BJ (cell line): ENCODE measurements around the gene ARMC3. TPM values are rescaled to one million over a fixed set of nuclear protein-coding genes. Genes with fewer than 3 reads are reported as not detected.

Experiments used
- CTCF ChIA-PET: fragments of 350-600 bp; formaldehyde crosslinking; extraction: SDS; loops from one replicate; lab custom pipeline; 2021; ENCODE audit warnings: antibody characterized with exemption, inconsistent platforms; lab: Yijun Ruan, JAX
- POLR2A ChIA-PET: fragments of 300-600 bp; sonication (Branson Sonifier 250); formaldehyde crosslinking; extraction: SDS; loops from one replicate; lab custom pipeline; 2021; ENCODE audit warnings: antibody characterized with exemption; lab: Charles Lee
- DNase-seq: peaks from one replicate; pipeline ENCODE4 v3.0.0-alpha.2; 2011; ENCODE audit warnings: low read depth
- H3K27me3 ChIP-seq: 2 replicates; pipeline ENCODE4 v1.6.0; 2011; ENCODE audit warnings: low read length; ENCODE audit not compliant: control insufficient read depth, insufficient read depth
- H3K36me3 ChIP-seq: 2 replicates; pipeline ENCODE4 v1.5.1; 2011; ENCODE audit warnings: low read length; ENCODE audit not compliant: control insufficient read depth, insufficient read depth
- H3K4me3 ChIP-seq: 2 replicates; pipeline ENCODE4 v1.5.1; 2011; ENCODE audit warnings: low read depth, mild to moderate bottlenecking, control low read depth, low read length
- polyA plus RNA-seq: library from polyadenylated mRNA; depleted of rRNA; stranded (reverse); fragments of >200 nt; gene quantifications from 2 replicates; pipeline ENCODE4 v1.2.3, GENCODE V29; 2011
- TF ChIP-seq, protein P1 (sequence below): IDR thresholded peaks from 2 replicates; pipeline ENCODE4 v1.5.1; 2011; ENCODE audit warnings: low read depth, mild to moderate bottlenecking, control low read depth, inconsistent platforms, low read length, moderate library complexity; ENCODE audit not compliant: insufficient read depth

The ARMC3 gene
- polyA plus RNA-seq, 1 experiment: not detected

DNA sequence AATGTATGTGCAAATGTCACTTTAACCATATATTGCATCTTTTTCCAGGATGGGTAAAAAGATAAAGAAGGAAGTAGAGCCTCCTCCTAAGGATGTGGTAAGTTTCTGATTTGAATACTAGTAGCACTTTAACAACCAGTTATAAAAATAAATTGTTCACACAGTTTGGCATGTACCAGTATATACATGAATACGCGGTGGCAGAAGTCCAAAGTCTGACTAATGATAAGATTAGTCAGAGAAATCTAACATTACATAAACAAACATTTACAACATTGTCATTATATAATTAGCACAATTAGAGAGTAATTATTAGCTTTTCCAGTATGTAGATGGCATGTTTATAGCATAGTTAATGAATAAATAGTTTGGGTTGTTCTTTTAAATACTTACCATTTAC lies 4.1 kb downstream of the ARMC3 start:
- no peaks in the 10 kb centered on the region for H3K36me3 ChIP-seq
- no peak overlapping the region for H3K4me3 ChIP-seq
- TF ChIP-seq, protein P1, sequence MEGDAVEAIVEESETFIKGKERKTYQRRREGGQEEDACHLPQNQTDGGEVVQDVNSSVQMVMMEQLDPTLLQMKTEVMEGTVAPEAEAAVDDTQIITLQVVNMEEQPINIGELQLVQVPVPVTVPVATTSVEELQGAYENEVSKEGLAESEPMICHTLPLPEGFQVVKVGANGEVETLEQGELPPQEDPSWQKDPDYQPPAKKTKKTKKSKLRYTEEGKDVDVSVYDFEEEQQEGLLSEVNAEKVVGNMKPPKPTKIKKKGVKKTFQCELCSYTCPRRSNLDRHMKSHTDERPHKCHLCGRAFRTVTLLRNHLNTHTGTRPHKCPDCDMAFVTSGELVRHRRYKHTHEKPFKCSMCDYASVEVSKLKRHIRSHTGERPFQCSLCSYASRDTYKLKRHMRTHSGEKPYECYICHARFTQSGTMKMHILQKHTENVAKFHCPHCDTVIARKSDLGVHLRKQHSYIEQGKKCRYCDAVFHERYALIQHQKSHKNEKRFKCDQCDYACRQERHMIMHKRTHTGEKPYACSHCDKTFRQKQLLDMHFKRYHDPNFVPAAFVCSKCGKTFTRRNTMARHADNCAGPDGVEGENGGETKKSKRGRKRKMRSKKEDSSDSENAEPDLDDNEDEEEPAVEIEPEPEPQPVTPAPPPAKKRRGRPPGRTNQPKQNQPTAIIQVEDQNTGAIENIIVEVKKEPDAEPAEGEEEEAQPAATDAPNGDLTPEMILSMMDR: no peak
- peaks cover 6% of the 10 kb centered on the region for H3K27me3 ChIP-seq
- POLR2A ChIA-PET: no interaction called here
- no peak for DNase-seq
- CTCF ChIA-PET: no interaction called here

DNA sequence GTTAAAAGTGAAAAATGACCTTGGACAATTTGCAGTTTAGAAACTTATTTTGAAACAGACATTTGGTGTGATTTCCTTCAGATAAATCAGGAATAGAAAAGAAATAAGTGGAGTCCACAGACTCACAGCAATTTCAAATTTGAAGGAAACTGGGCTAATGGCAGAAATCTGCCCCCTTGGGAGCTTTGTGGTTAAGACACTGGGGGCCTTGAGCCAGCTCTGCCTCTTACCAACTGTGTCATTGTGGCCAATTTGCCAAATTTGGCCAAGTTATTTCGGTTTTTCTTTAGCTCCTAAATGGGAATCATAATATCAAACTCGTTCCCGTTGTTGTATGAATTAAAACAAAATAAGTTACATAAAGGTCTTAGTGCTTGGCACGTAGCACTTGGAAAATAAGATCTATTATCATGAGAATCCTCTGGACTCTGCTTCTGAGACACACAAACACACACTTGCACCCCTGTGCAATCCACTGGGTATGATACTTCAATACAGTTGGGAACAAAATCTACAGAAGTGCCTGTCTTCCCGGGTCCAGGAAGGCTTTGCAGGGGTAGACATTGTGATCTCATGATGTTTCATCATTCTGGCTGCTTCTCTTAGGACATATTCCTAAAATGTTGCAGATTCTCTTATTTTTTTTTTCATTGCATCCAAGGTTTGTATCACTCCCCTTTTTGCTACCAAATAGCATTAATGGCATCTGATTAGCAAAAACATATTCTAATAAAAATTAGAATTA lies 4.9 kb downstream of the ARMC3 start:
- no peak for DNase-seq
- ChIA-PET POLR2A (no interaction called here), CTCF (no interaction called here)
- H3K36me3 ChIP-seq: no peaks in the 10 kb centered on the region
- 0 out of 2 replicates have a peak, but pooled peaks cover 1% of the 10 kb centered on the region for H3K27me3 ChIP-seq
- TF ChIP-seq, protein P1: no peak
- no peak overlapping the region for H3K4me3 ChIP-seq

DNA sequence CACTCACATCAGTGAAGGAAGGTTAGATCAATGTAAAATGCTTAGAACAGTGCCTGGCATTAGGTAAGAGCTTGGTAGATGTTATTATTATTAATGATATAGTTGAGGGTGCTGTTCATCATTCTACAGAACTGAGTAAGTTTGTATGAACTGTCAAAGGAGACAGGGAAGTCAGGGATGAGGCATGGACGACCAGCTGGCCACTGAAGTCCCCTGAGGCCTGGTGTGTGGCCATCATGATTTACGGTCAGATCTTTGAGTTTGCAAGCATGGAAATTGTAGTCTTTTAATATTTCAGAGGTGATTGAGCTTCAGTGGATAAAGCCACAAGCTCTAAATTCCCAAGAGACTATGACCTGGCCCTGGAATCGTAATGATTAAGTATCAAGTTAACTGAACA lies 6.9 kb downstream of the ARMC3 start:
- TF ChIP-seq, protein P1: no peak
- no peaks in the 10 kb centered on the region for H3K36me3 ChIP-seq
- POLR2A ChIA-PET: no interaction called here
- H3K27me3 ChIP-seq: no peaks in the 10 kb centered on the region
- DNase-seq: no peak
- CTCF ChIA-PET: interaction anchor here (1.4 kb wide), 1 partner anchor 89 kb away, joined by 3 read pairs; no protein-coding TSS in a partner anchor
- H3K4me3 ChIP-seq: no peak overlapping the region

DNA sequence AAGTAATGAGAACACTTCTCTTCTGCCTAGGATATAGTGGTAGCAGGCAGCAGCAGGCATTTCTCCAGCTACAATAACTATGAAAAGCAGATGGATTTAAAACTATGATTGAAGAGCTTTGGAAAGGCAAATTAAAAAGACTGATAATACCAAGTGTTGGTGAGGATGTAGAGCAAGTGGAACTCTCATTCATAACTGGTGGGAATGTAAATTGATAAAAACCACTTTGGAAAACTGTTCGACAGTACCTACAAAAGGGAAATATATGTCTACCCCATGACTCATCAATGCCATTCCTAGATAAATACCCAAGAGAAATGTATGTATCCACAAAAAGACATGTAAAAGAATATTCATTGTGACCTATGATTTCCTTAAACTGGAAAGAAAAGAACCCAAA lies 14.6 kb downstream of the ARMC3 start:
- Histone ChIP-seq H3K27me3 (no peaks in the 10 kb centered on the region), H3K4me3 (no peak overlapping the region), H3K36me3 (no peaks in the 10 kb centered on the region)
- ChIA-PET POLR2A (no interaction called here), CTCF (interaction anchor here (0.6 kb wide), 1 partner anchor 74 kb away, joined by 3 read pairs; no protein-coding TSS in a partner anchor)
- TF ChIP-seq, protein P1: no peak
- DNase-seq: no peak

DNA sequence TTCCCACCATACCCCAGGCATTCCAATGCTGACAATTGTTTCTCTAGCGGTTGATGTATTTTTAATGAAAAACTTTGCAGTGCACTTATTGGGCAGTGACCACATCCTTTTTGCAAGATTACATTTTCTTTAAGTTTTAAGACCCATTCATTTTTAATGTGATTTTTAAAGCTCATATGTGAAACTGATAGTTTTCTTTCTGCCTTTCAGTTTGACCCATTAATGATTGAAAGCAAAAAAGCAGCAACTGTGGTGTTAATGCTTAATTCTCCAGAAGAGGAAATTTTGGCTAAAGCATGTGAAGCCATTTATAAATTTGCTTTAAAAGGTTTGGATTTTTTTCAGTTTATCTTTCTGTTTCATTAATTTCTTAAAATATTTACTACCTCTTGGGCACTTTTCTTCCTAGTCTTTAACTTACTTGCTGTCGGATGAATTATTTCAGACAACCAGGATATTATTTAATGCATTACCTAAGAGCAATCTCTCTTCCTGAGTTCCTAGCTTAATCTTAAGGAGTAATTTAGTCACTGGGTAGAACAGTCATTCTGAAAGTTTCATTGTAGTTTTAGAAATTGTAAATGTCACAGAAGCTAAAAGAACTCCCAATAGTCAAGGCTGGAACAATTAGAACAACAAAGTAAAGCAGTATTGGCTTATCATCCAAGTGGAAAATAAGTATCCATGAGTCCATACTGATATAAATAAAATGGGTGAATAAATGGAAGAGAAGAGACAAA lies 18.3 kb downstream of the ARMC3 start:
- POLR2A ChIA-PET: no interaction called here
- Histone ChIP-seq H3K4me3 (no peak overlapping the region), H3K27me3 (no peaks in the 10 kb centered on the region), H3K36me3 (no peaks in the 10 kb centered on the region)
- TF ChIP-seq, protein P1: no peak
- CTCF ChIA-PET: interaction anchor here (0.7 kb wide), 1 partner anchor 9 kb away, joined by 3 read pairs; no protein-coding TSS in a partner anchor
- DNase-seq: no peak
